GM21576 (cell line): ENCODE measurements around the gene CXCR6.

Experiments used
- ATAC-seq: cut with Tn5 transposase; IDR thresholded peaks from one replicate; pipeline ENCODE4 v1.9.1; 2021; ENCODE audit warnings: mild to moderate bottlenecking, moderate library complexity; ENCODE audit not compliant: unreplicated experiment

Gene CXCR6

GRCh38 chr3:45921158-45922038 is 21.9 kb upstream of the CXCR6 start:
- no peak for ATAC-seq

- ATAC-seq, result no peak
These were observed 21.3 kb upstream of the CXCR6 start for GRCh38 chr3:45922039-45922326.

GRCh38 chr3:45922950-45923590 is 20.2 kb upstream of the CXCR6 start:
- ATAC-seq, result no peak

- ATAC-seq, result no peak
These were observed 19.5 kb upstream of the CXCR6 start for GRCh38 chr3:45923755-45924154.

GRCh38 chr3:45927881-45928280 is 15.4 kb upstream of the CXCR6 start:
- no peak for ATAC-seq

GRCh38 chr3:45929042-45929679 is 14.1 kb upstream of the CXCR6 start:
- ATAC-seq, result no peak

- ATAC-seq, result no peak
These were observed 11.8 kb upstream of the CXCR6 start for GRCh38 chr3:45931496-45931895.

GRCh38 chr3:45932112-45932511 is 11.2 kb upstream of the CXCR6 start:
- no peak for ATAC-seq

- ATAC-seq, result no peak
These were observed 9.7 kb upstream of the CXCR6 start for GRCh38 chr3:45933591-45933990.

GRCh38 chr3:45936261-45936660 is 7.0 kb upstream of the CXCR6 start:
- ATAC-seq, result no peak

GRCh38 chr3:45937206-45938042 is 5.8 kb upstream of the CXCR6 start:
- ATAC-seq, result no peak

- no peak for ATAC-seq
These were observed 5.2 kb upstream of the CXCR6 start for GRCh38 chr3:45938043-45938435.

GRCh38 chr3:45938864-45939263 is 4.4 kb upstream of the CXCR6 start:
- peak; percentile 52 for ATAC-seq

GRCh38 chr3:45939341-45939771 is 3.9 kb upstream of the CXCR6 start:
- ATAC-seq, result no peak

- ATAC-seq, result no peak
These were observed 3.1 kb upstream of the CXCR6 start for GRCh38 chr3:45940004-45940780.

GRCh38 chr3:45940781-45941365 is 2.4 kb upstream of the CXCR6 start:
- no peak for ATAC-seq

GRCh38 chr3:45942051-45942825 is 1.0 kb upstream of the CXCR6 start:
- no peak for ATAC-seq

GRCh38 chr3:45944830-45945620 is 1.8 kb downstream of the CXCR6 start:
- ATAC-seq, result no peak
